DND-41 (cell line): ENCODE results near the gene PSMA5.

ENCODE experiments used
- ATAC-seq: fragments of 200-7000 bp; cut with Tn5 transposase; 3 replicates; pipeline ENCODE4 v1.9.1; 2021; ENCODE audit warnings: low read depth; ENCODE audit not compliant: insufficient read depth
- DNase-seq: peaks from one replicate; pipeline ENCODE4 v3.0.0-alpha.2; 2020
- H2AFZ ChIP-seq: 2 replicates; pipeline ENCODE4 v1.6.0; 2012; ENCODE audit warnings: low read depth, low read length
- H3K27ac ChIP-seq: 2 replicates; pipeline ENCODE4 v1.5.1; 2012; ENCODE audit warnings: low read length, inconsistent platforms
- H3K27me3 ChIP-seq: fragments of 200-600 bp; sonication (generic); 2 replicates; pipeline ENCODE4 v1.6.0; 2012; ENCODE audit warnings: low read length, mild to moderate bottlenecking, inconsistent platforms; ENCODE audit not compliant: insufficient read depth, poor library complexity
- H3K36me3 ChIP-seq: 2 replicates; pipeline ENCODE4 v1.5.1; 2012; ENCODE audit warnings: low read length, inconsistent platforms; ENCODE audit not compliant: insufficient read depth
- H3K4me1 ChIP-seq: 2 replicates; pipeline ENCODE4 v1.5.1; 2012; ENCODE audit warnings: mild to moderate bottlenecking, low read length; ENCODE audit not compliant: insufficient read depth
- H3K4me2 ChIP-seq: 2 replicates; pipeline ENCODE4 v1.6.0; 2012; ENCODE audit warnings: mild to moderate bottlenecking, moderate library complexity, low read length, inconsistent platforms; ENCODE audit not compliant: insufficient read depth
- H3K4me3 ChIP-seq, 2 experiments: fragments of 200-600 bp in 1 of 2; shearing (Covaris generic) in 1 of 2; 2 replicates each; pipeline ENCODE4 v1.5.1; 2012 to 2016; ENCODE audit warnings: inconsistent platforms in 2 of 2, low read length in 2 of 2, mild to moderate bottlenecking in 2 of 2, low read depth in 1 of 2, moderate library complexity in 1 of 2
- H3K79me2 ChIP-seq: 2 replicates; pipeline ENCODE4 v1.6.0; 2012; ENCODE audit warnings: low read length, inconsistent platforms; ENCODE audit not compliant: insufficient read depth
- H3K9ac ChIP-seq: 2 replicates; pipeline ENCODE4 v1.6.0; 2012; ENCODE audit warnings: low read depth, mild to moderate bottlenecking, inconsistent platforms, low read length, moderate library complexity
- H3K9me3 ChIP-seq: 2 replicates; pipeline ENCODE4 v1.5.1; 2012; ENCODE audit warnings: low read length, moderate library complexity, mild to moderate bottlenecking, inconsistent platforms; ENCODE audit not compliant: insufficient read depth, severe bottlenecking
- H4K20me1 ChIP-seq: 2 replicates; pipeline ENCODE4 v1.6.0; 2012; ENCODE audit warnings: low read length; ENCODE audit not compliant: insufficient read depth
- EZH2 ChIP-seq: IDR thresholded peaks from 3 replicates; pipeline ENCODE4 v1.6.1; 2012; ENCODE audit warnings: borderline replicate concordance, low read depth, mild to moderate bottlenecking, moderate library complexity, low read length, inconsistent platforms; ENCODE audit not compliant: severe bottlenecking
- TF ChIP-seq, protein P1 (sequence below): IDR thresholded peaks from 2 replicates; pipeline ENCODE4 v1.5.1; 2012; ENCODE audit warnings: borderline replicate concordance, low read length, moderate library complexity, mild to moderate bottlenecking; ENCODE audit not compliant: poor library complexity, severe bottlenecking; ENCODE audit errors: extremely low read depth

The PSMA5 gene

DNA sequence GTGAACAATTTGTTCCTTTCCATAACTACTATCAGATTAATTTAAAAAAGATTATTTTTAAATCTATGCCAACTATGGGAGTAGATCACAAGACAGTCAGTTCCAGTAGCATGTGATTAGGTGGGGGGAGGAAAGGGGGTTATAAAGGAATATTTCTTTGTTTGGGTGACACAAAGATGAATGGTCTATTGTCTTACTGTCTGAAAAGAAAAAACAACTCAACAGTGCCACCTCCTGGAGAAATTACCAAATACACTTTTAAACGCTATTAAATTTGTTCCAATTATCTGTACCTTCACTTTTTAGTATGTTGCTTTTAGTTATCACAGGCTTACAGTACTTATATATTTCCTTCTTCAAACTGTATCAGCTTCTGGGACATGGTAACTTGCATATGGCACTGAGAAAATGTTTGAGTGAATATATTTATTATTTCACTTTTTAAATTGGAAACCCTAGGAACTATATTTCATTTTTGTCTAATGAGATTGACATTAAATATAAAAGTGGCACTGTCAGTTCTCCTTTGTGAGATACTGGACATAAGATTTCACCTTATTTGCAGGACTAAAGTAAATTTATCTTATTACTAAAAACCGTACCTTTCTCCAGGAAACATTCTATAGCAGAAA, 26.8 kb downstream of the PSMA5 start:
- no peak overlapping the region for H3K9ac ChIP-seq
- no peak overlapping the region for H3K4me3 ChIP-seq
- TF ChIP-seq, protein P1, sequence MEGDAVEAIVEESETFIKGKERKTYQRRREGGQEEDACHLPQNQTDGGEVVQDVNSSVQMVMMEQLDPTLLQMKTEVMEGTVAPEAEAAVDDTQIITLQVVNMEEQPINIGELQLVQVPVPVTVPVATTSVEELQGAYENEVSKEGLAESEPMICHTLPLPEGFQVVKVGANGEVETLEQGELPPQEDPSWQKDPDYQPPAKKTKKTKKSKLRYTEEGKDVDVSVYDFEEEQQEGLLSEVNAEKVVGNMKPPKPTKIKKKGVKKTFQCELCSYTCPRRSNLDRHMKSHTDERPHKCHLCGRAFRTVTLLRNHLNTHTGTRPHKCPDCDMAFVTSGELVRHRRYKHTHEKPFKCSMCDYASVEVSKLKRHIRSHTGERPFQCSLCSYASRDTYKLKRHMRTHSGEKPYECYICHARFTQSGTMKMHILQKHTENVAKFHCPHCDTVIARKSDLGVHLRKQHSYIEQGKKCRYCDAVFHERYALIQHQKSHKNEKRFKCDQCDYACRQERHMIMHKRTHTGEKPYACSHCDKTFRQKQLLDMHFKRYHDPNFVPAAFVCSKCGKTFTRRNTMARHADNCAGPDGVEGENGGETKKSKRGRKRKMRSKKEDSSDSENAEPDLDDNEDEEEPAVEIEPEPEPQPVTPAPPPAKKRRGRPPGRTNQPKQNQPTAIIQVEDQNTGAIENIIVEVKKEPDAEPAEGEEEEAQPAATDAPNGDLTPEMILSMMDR: peak; percentile 76
- no peak for TF ChIP-seq EZH2
- DNase-seq: no peak
- H3K36me3 ChIP-seq: peaks cover 34% of the 10 kb centered on the region
- peaks cover 43% of the 10 kb centered on the region for H3K4me1 ChIP-seq
- H3K79me2 ChIP-seq: peaks cover 29% of the 10 kb centered on the region
- H4K20me1 ChIP-seq: no peaks in the 10 kb centered on the region; the same call in 1 of the 2 replicates
- peak overlapping the region; percentile 69; the same call in 1 of the 2 replicates for H3K4me2 ChIP-seq
- peak overlapping the region; percentile 71; the same call in 1 of the 2 replicates for H3K27ac ChIP-seq
- no peaks in the 10 kb centered on the region for H3K9me3 ChIP-seq
- no peaks in the 10 kb centered on the region for H3K27me3 ChIP-seq
- ATAC-seq: peak; percentile 12; the same call in 1 of the 3 replicates
- no peak overlapping the region for H2AFZ ChIP-seq

DNA sequence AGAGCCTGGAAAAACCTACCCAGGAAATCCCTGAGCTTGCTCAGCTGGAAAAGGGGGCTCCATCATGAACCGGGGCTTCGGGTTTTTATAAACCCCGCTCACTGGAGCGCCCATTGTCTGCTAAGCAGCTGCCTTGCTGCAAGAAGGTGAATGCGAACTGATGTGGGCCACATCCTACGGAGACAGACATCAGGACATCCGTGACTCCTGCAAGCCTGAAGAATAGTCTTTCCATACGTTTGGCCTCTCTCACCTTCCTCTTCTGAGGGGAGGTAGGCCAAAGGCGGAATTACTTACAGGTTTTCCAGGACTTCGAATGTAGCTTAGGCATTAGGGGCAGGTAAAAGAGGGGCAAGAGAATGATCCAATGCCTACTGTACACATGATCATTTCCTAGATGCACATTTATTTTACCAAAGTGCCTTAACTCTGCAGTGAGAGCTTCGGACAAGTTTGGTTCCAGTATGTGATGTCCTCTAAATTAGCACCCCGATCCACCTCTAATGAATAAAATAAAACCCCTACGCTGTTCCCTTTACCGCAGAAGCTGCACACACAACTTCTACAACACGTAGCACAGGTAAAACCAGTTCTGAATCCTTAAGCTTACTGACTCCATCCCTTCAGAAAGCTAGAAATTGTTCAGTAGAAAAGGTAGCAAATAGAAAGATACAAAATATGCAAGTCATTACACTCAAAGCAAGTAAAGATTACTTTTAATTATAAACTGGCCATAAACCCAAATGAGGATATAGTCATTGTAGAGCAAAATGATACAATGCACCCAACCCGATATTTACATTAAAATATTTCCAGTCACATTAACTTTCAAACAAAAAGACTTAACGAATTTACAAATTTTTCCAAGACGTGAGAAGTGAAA, 27.7 kb downstream of the PSMA5 start:
- Histone ChIP-seq H2AFZ (peak overlapping the region; percentile 68), H3K9ac (peak overlapping the region; percentile 64), H3K36me3 (peaks cover 27% of the 10 kb centered on the region), H4K20me1 (no peaks in the 10 kb centered on the region; the same call in 1 of the 2 replicates), H3K4me2 (peak overlapping the region; percentile 69), H3K79me2 (peaks cover 36% of the 10 kb centered on the region), H3K27me3 (no peaks in the 10 kb centered on the region), H3K27ac (peak overlapping the region; percentile 71), H3K4me3 (peak overlapping the region; percentile 39 to 65; a peak in 3 of 4 replicates), H3K9me3 (no peaks in the 10 kb centered on the region), H3K4me1 (peaks cover 44% of the 10 kb centered on the region)
- ATAC-seq: 0 out of 3 replicates have a peak, but pooled peaks have one; percentile 1
- TF ChIP-seq, protein P1: no peak
- TF ChIP-seq EZH2: no peak
- no peak for DNase-seq

DNA sequence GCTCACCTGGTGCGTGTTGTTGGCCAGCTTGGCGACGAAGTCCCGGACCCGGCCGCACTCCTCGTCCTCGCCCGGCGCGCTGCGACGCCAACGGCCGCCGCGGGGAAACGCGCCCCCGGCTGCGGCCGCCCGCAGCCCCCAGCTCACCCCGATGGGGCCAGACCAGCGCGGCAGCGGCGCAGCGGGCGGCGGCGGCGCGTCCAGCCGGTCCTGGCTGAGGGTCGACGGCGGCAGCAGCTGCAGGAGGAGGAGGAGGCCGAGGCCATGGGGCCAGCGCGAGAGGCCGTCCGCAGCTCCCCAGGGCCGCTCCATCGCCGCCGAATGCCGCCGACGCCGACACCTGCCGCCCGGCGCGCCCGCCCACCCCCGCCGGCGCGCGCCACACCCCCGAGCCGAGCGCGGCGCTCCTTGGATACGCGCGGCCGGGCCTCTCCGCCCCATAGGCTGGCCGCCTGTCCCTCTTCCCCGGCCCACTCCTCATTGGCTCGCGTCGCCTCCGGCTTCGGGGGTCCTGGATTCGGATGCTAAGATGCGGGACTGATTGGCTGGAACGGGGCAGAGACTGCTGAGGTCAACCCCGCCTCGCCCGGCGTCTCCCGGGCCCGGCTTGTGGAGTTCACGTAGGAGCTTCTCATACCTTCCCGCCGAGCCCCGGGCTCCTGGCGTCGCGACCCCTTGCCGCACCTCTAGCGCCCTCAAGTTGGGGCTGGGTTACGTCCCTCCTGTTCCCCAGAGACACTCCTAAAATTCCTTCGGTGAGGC, 28.5 kb downstream of the PSMA5 start, which contains the start of gene SORT1:
SORT1 (minus strand) TSS at position 338 of the 762 bp plus-strand sequence; CDS start at position 312, 26 bp downstream.
- peak; percentile 99 for ATAC-seq
- Histone ChIP-seq H3K4me1 (peaks cover 51% of the 10 kb centered on the region), H3K4me2 (peak within 1 kb of the TSS; percentile 69), H3K9ac (peak within 1 kb of the TSS; percentile 64), H3K27me3 (no peaks in the 10 kb centered on the region), H2AFZ (peak within 1 kb of the TSS; percentile 82), H3K27ac (peak within 1 kb of the TSS; percentile 71), H3K9me3 (no peaks in the 10 kb centered on the region), H3K79me2 (peaks cover 44% of the 10 kb centered on the region), H4K20me1 (peaks cover 6% of the 10 kb centered on the region; the same call in 1 of the 2 replicates), H3K4me3 (peak within 1 kb of the TSS; percentile 39 to 65; a peak in 3 of 4 replicates), H3K36me3 (peaks cover 24% of the 10 kb centered on the region)
- DNase-seq: peak; percentile 95
- TF ChIP-seq, protein P1: peak; percentile 2
- TF ChIP-seq EZH2: no peak
